Measurements from ENCODE around the gene SLC22A14.

- no peak for TF ChIP-seq ZFX (IDR thresholded peaks at IDR 0.05)
- no peak for TF ChIP-seq SP1 (IDR thresholded peaks at IDR 0.05; ENCODE audit: low read depth)
- TF ChIP-seq POLR2AphosphoS5 (IDR thresholded peaks at IDR 0.05; ENCODE audit: low read depth, low read length) = no peak
- no peak for TF ChIP-seq POLR2A (IDR thresholded peaks at IDR 0.05; ENCODE audit: borderline replicate concordance, extremely low read depth, insufficient read depth, insufficient read length)
- TF ChIP-seq CTCF (IDR thresholded peaks at IDR 0.05 in 2 of 3, conservative IDR thresholded peaks at IDR 0.05 in 1 of 3; ENCODE audit: borderline replicate concordance in 1 of 3, insufficient read depth in 1 of 3, low read depth in 2 of 3, low read length in 2 of 3) = no peak
- TF ChIP-seq EZH2phosphoT487 (IDR thresholded peaks at IDR 0.05; ENCODE audit: borderline replicate concordance) = no peak
- TF ChIP-seq ZBTB33 (IDR thresholded peaks at IDR 0.05; ENCODE audit: extremely low read depth, insufficient replicate concordance, low read length) = no peak
Observed at GRCh38 chr3:38266810-38267209, 15.3 kb upstream of the SLC22A14 start.
